OCI-LY1 (cell line): ENCODE data around the gene PDZRN4.

Experiments
- H2AFZ ChIP-seq: fragments of 200-600 bp; sonication (generic), shearing (Covaris generic); 2 replicates; pipeline ENCODE4 v1.6.0; 2014; ENCODE audit warnings: antibody characterized with exemption, mild to moderate bottlenecking, low read length
- H3F3A ChIP-seq: fragments of 200-600 bp; sonication (generic), shearing (Covaris generic); 2 replicates; pipeline ENCODE4 v1.6.0; 2014; ENCODE audit warnings: mild to moderate bottlenecking, antibody characterized with exemption, low read length, moderate library complexity; ENCODE audit not compliant: insufficient read depth
- H3K27ac ChIP-seq: fragments of 200-600 bp; sonication (generic); 2 replicates; pipeline ENCODE4 v1.5.1; 2014; ENCODE audit warnings: low read length, mixed run types, mild to moderate bottlenecking, low read depth; ENCODE audit not compliant: poor library complexity, severe bottlenecking
- H3K27me3 ChIP-seq: fragments of 200-600 bp; sonication (generic); 2 replicates; pipeline ENCODE4 v1.6.0; 2014; ENCODE audit warnings: antibody characterized with exemption, mild to moderate bottlenecking, low read length, moderate library complexity; ENCODE audit not compliant: insufficient read depth
- H3K36me3 ChIP-seq: fragments of 200-600 bp; sonication (generic); 2 replicates; pipeline ENCODE4 v1.6.1; 2014; ENCODE audit warnings: mild to moderate bottlenecking, antibody characterized with exemption, low read length, moderate library complexity, mixed read lengths; ENCODE audit not compliant: insufficient read depth
- H3K4me1 ChIP-seq: fragments of 200-600 bp; sonication (generic); 2 replicates; pipeline ENCODE4 v1.5.1; 2014; ENCODE audit warnings: mild to moderate bottlenecking, low read length, moderate library complexity; ENCODE audit not compliant: insufficient read depth, severe bottlenecking
- H3K4me2 ChIP-seq: fragments of 200-600 bp; sonication (generic), shearing (Covaris generic); 2 replicates; pipeline ENCODE4 v1.6.1; 2014; ENCODE audit warnings: low read length
- H3K4me3 ChIP-seq: fragments of 200-600 bp; sonication (generic); 2 replicates; pipeline ENCODE4 v1.5.1; 2014; ENCODE audit warnings: low read length, low read depth, mild to moderate bottlenecking, mixed read lengths; ENCODE audit not compliant: poor library complexity, severe bottlenecking
- H3K79me2 ChIP-seq: fragments of 200-600 bp; shearing (Covaris generic); 2 replicates; pipeline ENCODE4 v1.6.1; 2016; ENCODE audit warnings: mixed run types, low read length, mixed read lengths; ENCODE audit not compliant: insufficient read depth
- H3K9ac ChIP-seq: fragments of 200-600 bp; sonication (generic), shearing (Covaris generic); 2 replicates; pipeline ENCODE4 v1.6.1; 2014; ENCODE audit warnings: mild to moderate bottlenecking, low read length, mixed read lengths
- H3K9me2 ChIP-seq: fragments of 200-600 bp; sonication (generic), shearing (Covaris generic); 2 replicates; pipeline ENCODE4 v1.6.1; 2014; ENCODE audit warnings: low read depth, mild to moderate bottlenecking, low read length, mixed read lengths
- H3K9me3 ChIP-seq: fragments of 200-600 bp; shearing (Covaris generic); 2 replicates; pipeline ENCODE4 v1.6.1; 2014; ENCODE audit warnings: low read length, mixed read lengths
- H4K20me1 ChIP-seq: fragments of 200-600 bp; sonication (generic), shearing (Covaris generic); 2 replicates; pipeline ENCODE4 v1.6.0; 2016; ENCODE audit warnings: mild to moderate bottlenecking, low read length; ENCODE audit not compliant: insufficient read depth
- CTCF ChIP-seq: fragments of 200-600 bp; sonication (generic), shearing (Covaris generic); IDR thresholded peaks from 2 replicates; pipeline ENCODE4 v1.5.1; 2017; ENCODE audit warnings: mild to moderate bottlenecking, antibody characterized with exemption, low read length, moderate library complexity, mixed read lengths
- EZH2 ChIP-seq: fragments of 200-600 bp; sonication (generic), shearing (Covaris generic); IDR thresholded peaks from 2 replicates; pipeline ENCODE4 v1.8.0; 2017; ENCODE audit warnings: borderline replicate concordance, mixed run types, mild to moderate bottlenecking, antibody characterized with exemption, low read length, moderate library complexity, mixed read lengths

PDZRN4 gene

GRCh38 chr12:41577995-41578394 is 389.9 kb downstream of the PDZRN4 start:
- no peak overlapping the region for H2AFZ ChIP-seq
- no peaks in the 10 kb centered on the region for H3K27me3 ChIP-seq
- no peaks in the 10 kb centered on the region for H3K9me2 ChIP-seq
- H3K9me3 ChIP-seq = no peaks in the 10 kb centered on the region
- H3K27ac ChIP-seq = no peak overlapping the region
- H3F3A ChIP-seq = no peaks in the 10 kb centered on the region
- no peak overlapping the region for H3K4me3 ChIP-seq
- TF ChIP-seq EZH2 (no peak), CTCF (no peak)
- peaks cover 8% of the 10 kb centered on the region for H3K4me1 ChIP-seq
- H3K9ac ChIP-seq = no peak overlapping the region
- no peaks in the 10 kb centered on the region for H4K20me1 ChIP-seq
- H3K4me2 ChIP-seq = no peak overlapping the region
- H3K36me3 ChIP-seq = no peaks in the 10 kb centered on the region
- no peaks in the 10 kb centered on the region for H3K79me2 ChIP-seq

GRCh38 chr12:41585784-41586183 is 397.7 kb downstream of the PDZRN4 start:
- Histone ChIP-seq H3F3A (no peaks in the 10 kb centered on the region), H3K27me3 (no peaks in the 10 kb centered on the region), H3K36me3 (no peaks in the 10 kb centered on the region), H2AFZ (no peak overlapping the region), H3K4me2 (no peak overlapping the region), H3K9ac (no peak overlapping the region), H3K4me3 (no peak overlapping the region), H3K79me2 (no peaks in the 10 kb centered on the region), H3K9me3 (no peaks in the 10 kb centered on the region), H3K9me2 (no peaks in the 10 kb centered on the region), H3K4me1 (no peaks in the 10 kb centered on the region), H3K27ac (no peak overlapping the region), H4K20me1 (no peaks in the 10 kb centered on the region)
- no peak for TF ChIP-seq EZH2
- TF ChIP-seq CTCF = no peak

- no peak overlapping the region for H3K9ac ChIP-seq
- TF ChIP-seq EZH2 = no peak
- TF ChIP-seq CTCF = no peak
These were observed 399.5 kb downstream of the PDZRN4 start for GRCh38 chr12:41587574-41587973.

More at GRCh38 chr12:41587574-41587973, 399.5 kb downstream of the PDZRN4 start:
- H3K36me3 ChIP-seq = no peaks in the 10 kb centered on the region
- H3F3A ChIP-seq = no peaks in the 10 kb centered on the region
- no peaks in the 10 kb centered on the region for H3K9me2 ChIP-seq
- peaks cover 4% of the 10 kb centered on the region for H3K4me1 ChIP-seq
- H3K27ac ChIP-seq = no peak overlapping the region
- H3K4me2 ChIP-seq = no peak overlapping the region
- no peak overlapping the region for H2AFZ ChIP-seq
- no peaks in the 10 kb centered on the region for H4K20me1 ChIP-seq
- no peaks in the 10 kb centered on the region for H3K79me2 ChIP-seq
- H3K9me3 ChIP-seq = no peaks in the 10 kb centered on the region
- no peaks in the 10 kb centered on the region for H3K27me3 ChIP-seq
- H3K4me3 ChIP-seq = no peak overlapping the region
